Kidney tubule cell (primary cell): ENCODE measurements around the gene PARD3.
A peak's percentile ranks its signal among the peaks of the same experiment; 100 is the strongest.
"Not testable (repeated sequence)": the region's sequence is repeated elsewhere in the genome, so short reads cannot be mapped to it uniquely, and the experiment has no call there.

Source experiments
- DNase-seq: peaks from one replicate; pipeline ENCODE4 v3.0.0-alpha.2; 2018; ENCODE audit warnings: low spot score

PARD3 gene

GRCh38 chr10:34766811-34767494, 48.1 kb downstream of the PARD3 start:
- no peak for DNase-seq

GRCh38 chr10:34766266-34766600, 48.9 kb downstream of the PARD3 start:
- peak; percentile 43 for DNase-seq

- DNase-seq: no peak
Observed at GRCh38 chr10:34764472-34764946, 50.6 kb downstream of the PARD3 start.

GRCh38 chr10:34762603-34763299, 52.3 kb downstream of the PARD3 start:
- DNase-seq: no peak

GRCh38 chr10:34762156-34762555, 52.9 kb downstream of the PARD3 start:
- no peak for DNase-seq

GRCh38 chr10:34761453-34761852, 53.6 kb downstream of the PARD3 start:
- no peak for DNase-seq

GRCh38 chr10:34760606-34761005, 54.5 kb downstream of the PARD3 start:
- DNase-seq: peak; percentile 92

- DNase-seq: no peak
Observed at GRCh38 chr10:34759837-34760215, 55.3 kb downstream of the PARD3 start.

GRCh38 chr10:34759161-34759836, 55.8 kb downstream of the PARD3 start:
- no peak for DNase-seq

- DNase-seq: peak; percentile 99
Observed at GRCh38 chr10:34758447-34758996, 56.6 kb downstream of the PARD3 start.

- no peak for DNase-seq
Observed at GRCh38 chr10:34757933-34758332, 57.2 kb downstream of the PARD3 start.

- DNase-seq: not testable (repeated sequence)
Observed at GRCh38 chr10:34757181-34757580, 57.9 kb downstream of the PARD3 start.

- DNase-seq: no peak
Observed at GRCh38 chr10:34756584-34756983, 58.5 kb downstream of the PARD3 start.

GRCh38 chr10:34753014-34753757, 61.9 kb downstream of the PARD3 start:
- no peak for DNase-seq

GRCh38 chr10:34751272-34751671, 63.8 kb downstream of the PARD3 start:
- DNase-seq: no peak

GRCh38 chr10:34750795-34751194, 64.3 kb downstream of the PARD3 start:
- DNase-seq: not testable (repeated sequence)

- DNase-seq: no peak
Observed at GRCh38 chr10:34748767-34749166, 66.3 kb downstream of the PARD3 start.

- DNase-seq: no peak
Observed at GRCh38 chr10:34748357-34748756, 66.7 kb downstream of the PARD3 start.

- peak; percentile 58 for DNase-seq
Observed at GRCh38 chr10:34746094-34746493, 69.0 kb downstream of the PARD3 start.

- no peak for DNase-seq
Observed at GRCh38 chr10:34745244-34745643, 69.9 kb downstream of the PARD3 start.

- no peak for DNase-seq
Observed at GRCh38 chr10:34744590-34744989, 70.5 kb downstream of the PARD3 start.

- DNase-seq: peak; percentile 76
Observed at GRCh38 chr10:34743814-34744213, 71.3 kb downstream of the PARD3 start.
